ENCODE results near the gene GHRHR.

GHRHR gene

GRCh38 chr7:30987178-30987577 lies 23.4 kb downstream of the GHRHR start:
- no peak for DNase-seq

GRCh38 chr7:30987936-30988335 lies 24.2 kb downstream of the GHRHR start:
- DNase-seq: no peak

- DNase-seq: no peak
Observed at GRCh38 chr7:30988351-30989005, 24.7 kb downstream of the GHRHR start.

GRCh38 chr7:30989008-30989823 lies 25.5 kb downstream of the GHRHR start:
- DNase-seq: no peak

- DNase-seq: no peak
Observed at GRCh38 chr7:30989824-30990672, 26.3 kb downstream of the GHRHR start.

GRCh38 chr7:30990673-30991170 lies 27.0 kb downstream of the GHRHR start:
- no peak for DNase-seq

- DNase-seq: no peak
Observed at GRCh38 chr7:30992414-30992813, 28.7 kb downstream of the GHRHR start.

- DNase-seq: no peak
Observed at GRCh38 chr7:30994206-30995100, 30.7 kb downstream of the GHRHR start.

GRCh38 chr7:30995536-30995935 lies 31.8 kb downstream of the GHRHR start:
- DNase-seq: no peak

- DNase-seq: no peak
Observed at GRCh38 chr7:30996256-30996655, 32.5 kb downstream of the GHRHR start.

GRCh38 chr7:30996883-30997282 lies 33.1 kb downstream of the GHRHR start:
- DNase-seq: no peak

- no peak for DNase-seq
Observed at GRCh38 chr7:30997316-30997715, 33.6 kb downstream of the GHRHR start.

- DNase-seq: no peak
Observed at GRCh38 chr7:30998180-30998579, 34.4 kb downstream of the GHRHR start.

- DNase-seq: no peak
Observed at GRCh38 chr7:31000161-31000693, 36.5 kb downstream of the GHRHR start.

GRCh38 chr7:31000779-31001178 lies 37.0 kb downstream of the GHRHR start:
- no peak for DNase-seq

GRCh38 chr7:31002256-31002655 lies 38.5 kb downstream of the GHRHR start:
- DNase-seq: no peak

GRCh38 chr7:31003097-31003496 lies 39.3 kb downstream of the GHRHR start:
- DNase-seq: no peak

- DNase-seq: no peak
Observed at GRCh38 chr7:31003721-31004120, 40.0 kb downstream of the GHRHR start.

- no peak for DNase-seq
Observed at GRCh38 chr7:31004393-31004792, 40.6 kb downstream of the GHRHR start.

- DNase-seq: no peak
Observed at GRCh38 chr7:31006857-31007256, 43.1 kb downstream of the GHRHR start.

GRCh38 chr7:31007634-31008033 lies 43.9 kb downstream of the GHRHR start:
- no peak for DNase-seq

- no peak for DNase-seq
Observed at GRCh38 chr7:31014826-31015225, 51.1 kb downstream of the GHRHR start.

Measured in SHP77 treated with DMSO at 0.1 percent for 48 hours (cell line).